ENCODE measurements around the gene INPP4B.
"Not testable (repeated sequence)": the region's sequence is repeated elsewhere in the genome, so short reads cannot be mapped to it uniquely, and the experiment has no call there.

The INPP4B gene

GRCh38 chr4:142112451-142112850 is 733.6 kb downstream of the INPP4B start:
- DNase-seq = no peak

GRCh38 chr4:142110136-142110535 is 736.0 kb downstream of the INPP4B start:
- no peak for DNase-seq

- no peak for DNase-seq
Measured at GRCh38 chr4:142104041-142104440, 742.1 kb downstream of the INPP4B start.

- DNase-seq = no peak
Measured at GRCh38 chr4:142101401-142101800, 744.7 kb downstream of the INPP4B start.

- no peak for DNase-seq
Measured at GRCh38 chr4:142100941-142101340, 745.2 kb downstream of the INPP4B start.

GRCh38 chr4:142098900-142099545 is 747.1 kb downstream of the INPP4B start:
- peak; percentile 40 for DNase-seq

- no peak for DNase-seq
Measured at GRCh38 chr4:142098380-142098779, 747.7 kb downstream of the INPP4B start.

GRCh38 chr4:142097015-142097414 is 749.1 kb downstream of the INPP4B start:
- DNase-seq = no peak

GRCh38 chr4:142095886-142096605 is 750.1 kb downstream of the INPP4B start:
- peak; percentile 97 for DNase-seq

- DNase-seq = no peak
Measured at GRCh38 chr4:142092941-142093340, 753.2 kb downstream of the INPP4B start.

GRCh38 chr4:142091691-142092182 is 754.4 kb downstream of the INPP4B start:
- peak; percentile 88 for DNase-seq

GRCh38 chr4:142091085-142091513 is 755.0 kb downstream of the INPP4B start:
- peak; percentile 86 for DNase-seq

GRCh38 chr4:142088906-142089305 is 757.2 kb downstream of the INPP4B start:
- peak; percentile 61 for DNase-seq

- no peak for DNase-seq
Measured at GRCh38 chr4:142085513-142086292, 760.4 kb downstream of the INPP4B start.

- no peak for DNase-seq
Measured at GRCh38 chr4:142083264-142083663, 762.8 kb downstream of the INPP4B start.

- no peak for DNase-seq
Measured at GRCh38 chr4:142081025-142081424, 765.1 kb downstream of the INPP4B start.

GRCh38 chr4:142079959-142080358 is 766.1 kb downstream of the INPP4B start:
- no peak for DNase-seq

GRCh38 chr4:142077048-142077447 is 769.1 kb downstream of the INPP4B start:
- no peak for DNase-seq

GRCh38 chr4:142068304-142068703 is 777.8 kb downstream of the INPP4B start:
- DNase-seq = not testable (repeated sequence)

GRCh38 chr4:142066562-142066961 is 779.5 kb downstream of the INPP4B start:
- DNase-seq = not testable (repeated sequence)

- DNase-seq = peak; percentile 55
Measured at GRCh38 chr4:142065086-142065647, 780.9 kb downstream of the INPP4B start.

- DNase-seq = peak; percentile 36
Measured at GRCh38 chr4:142064181-142064580, 781.9 kb downstream of the INPP4B start.

- DNase-seq = no peak
Measured at GRCh38 chr4:142045996-142046395, 800.1 kb downstream of the INPP4B start.

Data from fibroblast of skin of right quadriceps (primary cell).